Coronary artery (tissue), 2 donors: ENCODE results near the gene GIMAP1.

Experiments
- DNase-seq: peaks from one replicate; pipeline ENCODE4 v3.0.0-alpha.2; 2017; ENCODE audit warnings: low spot score
- H3K27ac ChIP-seq, 2 donors: fragments of 200-600 bp; sonication (generic); one replicate each; pipeline ENCODE4 v1.5.1; 2016 to 2019
- H3K4me3 ChIP-seq: fragments of 200-600 bp; sonication (generic); 2 replicates; pipeline ENCODE4 v1.5.1; 2016; ENCODE audit warnings: mild to moderate bottlenecking, moderate library complexity
- CTCF ChIP-seq: fragments of 200-600 bp; sonication (generic); IDR thresholded peaks from one replicate; pipeline ENCODE4 v1.5.1; 2019; ENCODE audit warnings: antibody characterized with exemption

Gene GIMAP1

GRCh38 chr7:150739033-150739432 lies 22.6 kb downstream of the GIMAP1 start:
- Histone ChIP-seq H3K4me3 (peak overlapping the region; percentile 71), H3K27ac (peak overlapping the region in 1 of 2 donors; percentile 7)
- no peak for DNase-seq
- no peak for TF ChIP-seq CTCF

- TF ChIP-seq CTCF, result no peak
- H3K27ac ChIP-seq, result no peak overlapping the region
- H3K4me3 ChIP-seq, result peak overlapping the region; percentile 71
- DNase-seq, result no peak
These were observed 23.6 kb downstream of the GIMAP1 start for GRCh38 chr7:150740053-150740452.

DNA sequence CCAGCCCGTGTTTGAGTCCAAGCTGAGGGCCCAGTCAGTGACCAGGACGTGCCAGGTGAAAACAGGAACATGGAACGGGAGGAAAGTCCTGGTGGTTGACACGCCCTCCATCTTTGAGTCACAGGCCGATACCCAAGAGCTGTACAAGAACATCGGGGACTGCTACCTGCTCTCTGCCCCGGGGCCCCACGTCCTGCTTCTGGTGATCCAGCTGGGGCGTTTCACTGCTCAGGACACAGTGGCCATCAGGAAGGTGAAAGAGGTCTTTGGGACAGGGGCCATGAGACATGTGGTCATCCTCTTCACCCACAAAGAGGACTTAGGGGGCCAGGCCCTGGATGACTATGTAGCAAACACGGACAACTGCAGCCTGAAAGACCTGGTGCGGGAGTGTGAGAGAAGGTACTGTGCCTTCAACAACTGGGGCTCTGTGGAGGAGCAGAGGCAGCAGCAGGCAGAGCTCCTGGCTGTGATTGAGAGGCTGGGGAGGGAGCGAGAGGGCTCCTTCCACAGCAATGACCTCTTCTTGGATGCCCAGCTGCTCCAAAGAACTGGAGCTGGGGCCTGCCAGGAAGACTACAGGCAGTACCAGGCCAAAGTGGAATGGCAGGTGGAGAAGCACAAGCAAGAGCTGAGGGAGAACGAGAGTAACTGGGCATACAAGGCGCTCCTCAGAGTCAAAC lies 26.0 kb downstream of the GIMAP1 start:
- no peak for DNase-seq
- no peak overlapping the region for H3K4me3 ChIP-seq
- no peak overlapping the region for H3K27ac ChIP-seq
- TF ChIP-seq CTCF, result no peak

GRCh38 chr7:150744041-150744656 lies 27.7 kb downstream of the GIMAP1 start:
- no peak for TF ChIP-seq CTCF
- no peak for DNase-seq
- H3K27ac ChIP-seq, result no peak overlapping the region
- no peak overlapping the region for H3K4me3 ChIP-seq

GRCh38 chr7:150745086-150745485 lies 28.7 kb downstream of the GIMAP1 start:
- H3K27ac ChIP-seq, result no peak overlapping the region
- H3K4me3 ChIP-seq, result no peak overlapping the region
- TF ChIP-seq CTCF, result no peak
- no peak for DNase-seq

GRCh38 chr7:150745876-150746275 lies 29.5 kb downstream of the GIMAP1 start:
- Histone ChIP-seq H3K27ac (no peak overlapping the region), H3K4me3 (no peak overlapping the region)
- TF ChIP-seq CTCF, result no peak
- no peak for DNase-seq

GRCh38 chr7:150746921-150747320 lies 30.5 kb downstream of the GIMAP1 start:
- DNase-seq, result no peak
- no peak for TF ChIP-seq CTCF
- H3K4me3 ChIP-seq, result no peak overlapping the region
- H3K27ac ChIP-seq, result no peak overlapping the region
